ENCODE measurements around the gene UGT1A8.

GRCh38 chr2:233627331-233628025, 10.0 kb downstream of the UGT1A8 start:
- TF ChIP-seq CTCF (IDR thresholded peaks at IDR 0.05), result no peak
- TF ChIP-seq POLR2A (IDR thresholded peaks at IDR 0.05), result no peak
- no peak for TF ChIP-seq EP300 (IDR thresholded peaks at IDR 0.05)

Measured in sigmoid colon (tissue), 4 donors.